Pulmonary artery endothelial cell (primary cell): Measurements from ENCODE around the gene ATXN7L2. TPM values are rescaled to one million over a fixed set of nuclear protein-coding genes. Genes with fewer than 3 reads are reported as not detected.
"Not testable (repeated sequence)": the region's sequence is repeated elsewhere in the genome, so short reads cannot be mapped to it uniquely, and the experiment has no call there.

Experiments
- DNase-seq: peaks from one replicate; pipeline ENCODE4 v3.0.0-alpha.2; 2011; ENCODE audit warnings: low read depth, low spot score
- total RNA-seq: library from RNA; depleted of rRNA; stranded (reverse); fragments of >200 nt; gene quantifications from 2 replicates; pipeline ENCODE4 v1.2.3, GENCODE V29; 2014

The ATXN7L2 gene
- 0.99 and 1.1 TPM in 2 replicates for total RNA-seq

GRCh38 chr1:109483672-109484518, at the start of gene ATXN7L2:
ATXN7L2 (plus strand) TSS chr1:109483905; CDS start chr1:109483954, 49 bp downstream.
- DNase-seq = peak; percentile 56

DNA sequence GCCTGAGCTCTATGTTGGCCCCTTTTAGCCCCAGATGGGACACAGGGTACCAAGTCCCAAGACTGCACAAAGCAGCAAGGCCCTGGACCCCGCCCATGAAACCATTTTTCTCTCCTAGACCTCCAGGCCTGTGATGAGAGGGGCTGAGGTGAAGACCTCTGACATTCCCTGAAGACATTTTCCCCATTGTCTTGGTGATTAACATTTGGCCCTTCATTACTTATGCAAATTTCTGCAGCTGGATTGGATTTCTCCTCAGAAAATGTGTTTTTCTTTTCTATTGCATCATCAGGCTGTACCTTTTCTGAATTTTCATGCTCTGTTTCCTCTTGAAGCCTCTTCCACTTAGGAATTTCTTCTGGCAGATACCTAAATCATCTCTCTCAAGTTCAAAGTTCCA, 49.2 kb upstream of the ATXN7L2 start:
- no peak for DNase-seq

- no peak for DNase-seq
These were observed 44.9 kb upstream of the ATXN7L2 start for GRCh38 chr1:109438798-109439297.

- DNase-seq = no peak
These were observed 42.6 kb upstream of the ATXN7L2 start for GRCh38 chr1:109441069-109441468.

DNA sequence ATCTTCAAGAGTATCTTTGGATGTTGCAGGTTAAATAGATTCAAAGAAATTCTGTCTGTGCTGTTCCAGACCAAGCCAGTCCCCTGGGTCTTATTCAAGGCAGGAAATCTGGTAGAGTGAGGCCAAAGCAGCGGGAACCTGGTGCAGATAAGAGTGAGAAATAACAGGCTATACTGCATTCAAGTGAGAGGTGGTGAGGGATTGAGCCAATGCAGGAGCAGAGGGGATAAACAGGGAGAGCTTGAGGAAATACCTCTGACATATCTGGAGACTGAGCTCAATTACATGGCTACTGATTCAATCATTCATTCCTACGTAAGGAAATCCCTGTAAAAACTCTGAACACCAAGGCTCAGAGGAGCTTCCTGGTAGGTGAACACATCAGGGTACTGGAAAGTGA, 40.2 kb upstream of the ATXN7L2 start:
- no peak for DNase-seq

GRCh38 chr1:109444346-109444745, 39.4 kb upstream of the ATXN7L2 start:
- no peak for DNase-seq

GRCh38 chr1:109445949-109446695, 37.6 kb upstream of the ATXN7L2 start:
- DNase-seq = not testable (repeated sequence)

DNA sequence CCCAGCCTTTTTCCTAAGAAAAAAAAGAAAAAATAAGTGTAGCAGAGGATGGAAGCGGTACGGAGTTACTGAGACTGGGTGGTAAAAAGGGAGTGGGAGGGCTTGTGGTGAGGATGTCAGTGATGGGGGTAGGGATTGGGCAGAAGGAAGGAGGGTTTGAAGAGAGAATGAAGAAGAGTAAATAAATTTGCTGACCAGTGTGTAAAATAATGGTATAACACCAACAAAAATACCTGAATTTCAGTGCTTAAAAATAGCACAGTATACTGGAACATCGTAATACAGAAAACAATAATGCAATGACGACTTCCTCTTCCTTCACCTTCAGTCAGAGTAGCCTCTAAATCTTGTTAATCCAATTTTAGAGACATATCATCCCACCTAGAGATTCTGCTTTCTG, 36.2 kb upstream of the ATXN7L2 start:
- no peak for DNase-seq

DNA sequence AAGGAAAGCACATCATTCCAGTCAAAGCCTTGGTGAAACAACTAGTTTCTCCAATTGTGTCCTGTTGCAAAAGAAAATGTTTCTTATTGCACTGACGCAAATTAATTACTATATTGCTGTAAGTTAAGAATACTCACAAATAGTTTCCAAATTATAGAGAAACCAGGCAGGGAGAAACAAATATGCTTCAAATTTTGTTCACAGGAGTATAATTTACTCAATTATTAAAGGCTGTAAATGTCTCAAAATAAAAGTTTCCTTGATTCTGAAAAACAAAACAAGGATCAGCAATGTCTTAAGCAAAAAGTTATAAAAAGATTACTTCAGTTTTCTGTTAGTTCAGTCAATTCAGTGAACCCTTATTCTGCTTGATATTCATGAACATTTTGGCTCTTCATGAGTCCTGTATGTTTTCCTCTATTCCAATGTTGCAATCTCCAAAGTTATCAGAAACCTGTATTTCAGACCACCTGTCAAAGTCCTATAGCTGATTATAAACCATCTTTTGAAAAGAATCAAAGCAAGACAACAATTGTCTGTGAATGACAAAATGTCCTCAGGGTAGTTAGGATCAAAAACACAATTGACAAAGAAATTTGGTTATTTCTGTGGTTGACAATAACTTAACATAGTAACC, 29.1 kb upstream of the ATXN7L2 start:
- no peak for DNase-seq

GRCh38 chr1:109457819-109458218, 25.9 kb upstream of the ATXN7L2 start:
- DNase-seq = no peak

GRCh38 chr1:109466125-109466451, 17.6 kb upstream of the ATXN7L2 start:
- DNase-seq = no peak

GRCh38 chr1:109466452-109467300, 17.0 kb upstream of the ATXN7L2 start, which contains the start of gene SYPL2:
SYPL2 (plus strand) TSS chr1:109466546; CDS start chr1:109466844, 298 bp downstream.
- no peak for DNase-seq

DNA sequence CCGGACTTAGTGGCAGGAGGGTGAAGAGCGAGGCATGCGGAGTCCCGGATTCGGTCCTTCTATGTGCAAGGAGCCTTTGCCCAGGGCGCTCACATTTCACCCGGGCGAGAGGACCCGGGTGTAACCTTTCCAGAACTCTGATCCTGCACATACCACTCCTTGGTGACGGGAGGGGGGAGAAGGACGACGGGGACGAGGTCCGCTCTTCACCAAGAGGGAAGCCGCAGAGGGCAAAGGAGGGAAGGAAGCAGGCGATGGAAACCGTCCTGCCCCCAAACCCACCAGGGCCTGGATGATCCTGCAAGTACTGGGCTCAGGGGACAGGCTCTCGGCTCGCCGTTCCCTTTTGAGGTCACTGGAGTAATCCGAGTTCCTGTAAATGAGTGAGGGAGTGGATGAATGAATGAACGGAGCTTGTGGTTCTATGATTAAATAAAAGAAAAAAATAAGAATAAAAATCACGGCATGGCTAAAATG, 16.4 kb upstream of the ATXN7L2 start:
- no peak for DNase-seq

DNA sequence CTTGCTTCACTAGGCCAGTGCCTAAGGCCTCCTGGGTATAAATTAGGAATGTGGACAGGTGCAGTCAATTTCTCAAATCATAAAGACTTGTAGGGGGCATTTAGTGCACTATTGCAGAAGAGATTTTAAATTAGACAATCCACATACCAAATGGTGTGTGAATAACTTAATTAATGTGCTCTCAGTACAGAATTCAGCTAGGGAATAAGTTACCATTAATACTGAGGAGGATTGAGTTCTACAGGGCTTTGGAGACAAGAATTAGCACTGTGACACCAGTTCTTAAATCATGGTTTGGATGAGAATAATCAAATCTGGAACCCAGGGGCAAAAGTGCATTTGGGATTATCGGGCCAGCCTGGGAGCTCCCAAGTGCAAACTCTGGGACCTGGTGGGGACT, 15.6 kb upstream of the ATXN7L2 start:
- no peak for DNase-seq

DNA sequence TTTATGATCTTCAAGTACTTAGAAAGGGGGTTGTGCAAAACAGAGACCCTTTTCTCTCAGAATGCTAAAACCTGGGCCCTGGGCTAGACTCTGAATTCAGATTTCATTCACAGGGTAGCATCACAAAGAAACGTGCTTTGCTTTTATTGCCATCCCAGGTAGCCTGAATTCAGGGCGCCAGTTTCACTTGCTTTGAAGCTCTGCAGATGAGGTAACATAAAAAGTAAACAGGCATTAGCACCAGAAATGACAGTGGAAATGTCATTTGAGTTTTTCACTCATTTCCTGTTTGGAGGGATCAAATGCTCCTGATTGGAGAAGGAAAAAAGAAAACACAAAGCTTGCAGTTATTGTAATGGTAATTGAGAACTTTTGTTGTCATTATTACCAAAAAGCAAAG, 14.8 kb upstream of the ATXN7L2 start:
- no peak for DNase-seq

- no peak for DNase-seq
These were observed 13.5 kb upstream of the ATXN7L2 start for GRCh38 chr1:109470245-109470644.

GRCh38 chr1:109472779-109473178, 10.9 kb upstream of the ATXN7L2 start:
- no peak for DNase-seq

DNA sequence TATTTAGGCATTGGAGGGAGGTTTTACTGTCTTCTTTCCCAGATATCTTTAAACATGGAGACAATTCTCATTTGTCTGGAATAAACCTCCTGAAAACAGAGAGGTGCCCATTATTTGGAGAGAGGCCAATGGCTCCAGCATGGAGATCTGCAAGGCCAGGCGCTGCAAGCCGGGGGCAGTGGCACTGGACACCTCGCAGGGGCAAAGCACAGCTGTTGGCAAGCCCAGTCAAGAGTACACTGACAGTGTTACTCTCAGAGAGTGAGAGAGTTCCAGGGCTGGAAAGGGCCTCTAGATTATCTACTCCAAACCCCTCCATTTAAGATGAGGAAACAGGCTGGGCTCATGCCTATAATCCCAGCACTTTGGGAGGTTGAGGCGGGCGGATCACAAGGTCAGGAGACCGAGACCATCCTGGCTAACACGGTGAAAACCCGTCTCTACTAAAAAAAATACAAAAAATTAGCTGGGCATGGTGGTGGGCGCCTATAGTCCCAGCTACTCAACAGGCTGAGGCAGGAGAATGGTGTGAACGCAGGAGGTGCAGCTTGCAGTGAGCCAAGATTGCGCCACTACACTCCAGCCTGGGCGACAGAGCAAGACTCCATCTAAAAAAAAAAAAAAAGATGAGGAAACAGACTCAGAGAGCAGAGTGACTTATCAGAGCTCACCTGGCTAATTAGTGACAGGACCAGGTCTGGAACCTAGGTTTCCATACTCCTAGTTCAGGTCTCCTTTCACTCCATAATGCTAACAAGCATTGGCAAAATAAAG, 10.2 kb upstream of the ATXN7L2 start:
- DNase-seq = not testable (repeated sequence)

DNA sequence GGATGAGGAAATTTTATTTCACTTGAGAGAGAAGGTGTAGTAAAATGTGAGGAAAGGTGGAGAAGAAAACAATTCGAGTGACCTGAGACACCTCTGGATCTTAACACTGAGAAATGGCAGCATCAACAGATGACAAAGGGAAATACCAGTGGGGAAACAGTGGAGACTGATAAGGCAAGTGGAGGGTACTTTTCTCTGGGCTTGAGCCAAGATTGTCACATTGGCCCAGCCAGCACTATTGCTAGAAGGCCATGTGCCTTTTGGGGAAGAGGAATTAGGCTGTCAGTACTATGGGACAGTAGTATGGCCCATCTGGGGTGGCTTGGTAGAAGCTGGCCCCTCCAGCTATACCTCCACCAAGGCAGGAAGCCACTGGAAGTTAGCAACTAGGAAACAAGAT, 9.0 kb upstream of the ATXN7L2 start:
- DNase-seq = no peak

DNA sequence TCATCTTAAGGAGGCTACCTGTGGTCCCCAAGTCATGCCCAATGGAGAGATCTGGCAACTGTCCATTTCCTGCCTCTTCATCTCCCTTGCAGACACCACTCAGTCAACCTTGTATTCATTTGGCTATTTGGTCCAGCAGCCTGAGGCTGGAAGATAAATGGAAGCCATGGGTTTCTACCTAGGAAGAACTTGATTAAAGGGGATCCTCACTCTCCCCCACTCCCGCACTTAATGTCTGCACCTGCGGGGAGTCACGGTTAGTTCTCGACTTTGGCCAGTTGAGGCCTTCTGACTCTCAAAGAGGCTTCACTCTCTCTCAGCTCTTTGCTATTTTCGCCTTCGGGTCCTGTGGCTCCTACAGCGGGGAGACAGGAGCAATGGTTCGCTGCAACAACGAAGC, 8.4 kb upstream of the ATXN7L2 start:
- no peak for DNase-seq
